ENCODE results near the gene ADGRA1.

DNA sequence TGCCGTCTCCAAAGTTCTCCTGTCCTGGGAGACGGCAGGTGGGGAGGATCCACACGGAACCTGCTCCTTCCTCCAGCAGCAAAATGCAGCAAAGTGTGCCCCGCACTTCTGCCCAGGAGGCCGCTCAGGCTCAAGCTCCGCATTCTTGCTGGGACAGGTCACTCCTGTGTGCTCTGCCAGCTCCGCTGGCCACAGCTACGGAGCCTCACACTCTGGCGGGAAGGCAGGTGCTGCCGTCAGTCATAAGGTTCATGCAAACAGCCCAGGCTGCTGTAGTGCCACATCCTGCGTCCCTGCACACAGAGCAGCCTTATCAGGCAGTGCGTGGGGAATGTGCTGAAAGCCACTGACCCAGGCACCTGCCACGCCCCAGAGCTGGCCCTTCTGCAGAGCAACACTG lies 22.4 kb downstream of the ADGRA1 start:
- TF ChIP-seq FOXK2 (IDR thresholded peaks at IDR 0.05) (no peak), FOXA1 (IDR thresholded peaks at IDR 0.05) (no peak), BHLHE40 (IDR thresholded peaks at IDR 0.05; ENCODE audit: borderline replicate concordance) (no peak), LEF1 (IDR thresholded peaks at IDR 0.05; ENCODE audit: borderline replicate concordance) (no peak), SP1 (IDR thresholded peaks at IDR 0.05) (no peak), TARDBP (IDR thresholded peaks at IDR 0.05) (no peak), ARNT (IDR thresholded peaks at IDR 0.05) (no peak), CTBP1 (IDR thresholded peaks at IDR 0.05; ENCODE audit: borderline replicate concordance) (no peak)

Measured in HEK293T (cell line).